ENCODE data around the gene SCEL.
"Not testable (repeated sequence)": the region's sequence is repeated elsewhere in the genome, so short reads cannot be mapped to it uniquely, and the experiment has no call there.

The SCEL gene

DNA sequence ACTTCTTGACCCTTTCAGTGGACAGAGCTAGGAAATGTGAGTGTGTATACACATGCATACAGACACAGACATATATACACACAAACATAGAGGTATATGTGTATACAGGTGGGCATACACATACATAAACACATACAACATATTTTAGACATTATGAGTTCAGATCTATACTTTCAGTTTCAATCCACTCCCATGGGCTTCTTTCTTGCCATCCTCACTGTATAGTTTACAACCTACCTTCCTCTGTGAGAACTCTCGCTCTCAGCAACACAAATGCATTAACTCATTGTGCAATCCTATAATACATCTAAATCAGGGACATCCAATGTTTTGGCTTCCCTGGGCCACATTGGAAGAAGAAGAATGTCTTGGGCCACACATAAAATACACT lies 21.2 kb upstream of the SCEL start:
- TF ChIP-seq, protein P1, sequence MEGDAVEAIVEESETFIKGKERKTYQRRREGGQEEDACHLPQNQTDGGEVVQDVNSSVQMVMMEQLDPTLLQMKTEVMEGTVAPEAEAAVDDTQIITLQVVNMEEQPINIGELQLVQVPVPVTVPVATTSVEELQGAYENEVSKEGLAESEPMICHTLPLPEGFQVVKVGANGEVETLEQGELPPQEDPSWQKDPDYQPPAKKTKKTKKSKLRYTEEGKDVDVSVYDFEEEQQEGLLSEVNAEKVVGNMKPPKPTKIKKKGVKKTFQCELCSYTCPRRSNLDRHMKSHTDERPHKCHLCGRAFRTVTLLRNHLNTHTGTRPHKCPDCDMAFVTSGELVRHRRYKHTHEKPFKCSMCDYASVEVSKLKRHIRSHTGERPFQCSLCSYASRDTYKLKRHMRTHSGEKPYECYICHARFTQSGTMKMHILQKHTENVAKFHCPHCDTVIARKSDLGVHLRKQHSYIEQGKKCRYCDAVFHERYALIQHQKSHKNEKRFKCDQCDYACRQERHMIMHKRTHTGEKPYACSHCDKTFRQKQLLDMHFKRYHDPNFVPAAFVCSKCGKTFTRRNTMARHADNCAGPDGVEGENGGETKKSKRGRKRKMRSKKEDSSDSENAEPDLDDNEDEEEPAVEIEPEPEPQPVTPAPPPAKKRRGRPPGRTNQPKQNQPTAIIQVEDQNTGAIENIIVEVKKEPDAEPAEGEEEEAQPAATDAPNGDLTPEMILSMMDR (IDR thresholded peaks at IDR 0.05; ENCODE audit: extremely low read depth, missing control alignments): no peak
- no peak for DNase-seq (ENCODE audit: low spot score)

DNA sequence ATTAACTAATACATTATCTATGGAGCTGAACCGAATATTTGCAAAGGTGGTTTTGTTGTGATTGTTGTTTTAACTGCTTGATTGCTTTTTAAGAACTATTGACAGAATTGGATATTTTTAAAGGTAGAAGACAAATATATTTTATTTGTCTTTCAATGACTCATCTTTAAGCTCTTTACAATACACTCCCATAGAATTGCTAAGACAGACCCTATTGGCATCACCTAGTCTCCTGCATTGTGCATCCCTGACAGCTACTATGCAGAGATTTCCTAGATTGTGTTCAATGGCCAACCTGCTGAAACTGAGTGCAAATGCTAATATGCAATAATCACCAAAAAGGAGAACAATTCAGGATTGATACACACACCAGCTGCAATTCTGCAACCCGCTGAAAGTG lies 19.7 kb upstream of the SCEL start:
- no peak for DNase-seq (ENCODE audit: low spot score)
- TF ChIP-seq, protein P1 (IDR thresholded peaks at IDR 0.05; ENCODE audit: extremely low read depth, missing control alignments): no peak

DNA sequence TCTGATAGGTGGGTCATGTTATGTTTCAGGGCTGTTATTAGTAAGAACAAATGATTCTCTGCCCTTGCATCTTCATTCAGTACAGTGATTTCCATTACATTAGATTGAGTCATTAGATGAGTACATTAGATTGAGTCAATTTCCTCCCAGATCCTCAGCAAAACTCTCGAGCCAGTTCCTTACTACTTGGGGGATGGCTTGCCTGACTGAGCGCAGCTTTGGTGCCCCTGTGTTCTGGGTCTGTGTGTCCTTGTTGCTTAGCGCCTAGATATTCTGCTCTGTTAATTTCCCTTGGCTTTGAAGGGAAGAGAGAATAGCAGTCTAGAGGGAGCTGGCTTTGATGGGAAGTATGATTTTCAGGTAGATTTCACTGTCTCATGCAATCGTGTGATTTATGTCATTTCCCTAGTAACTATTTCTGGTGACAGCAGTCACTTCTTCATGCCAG lies 19.1 kb upstream of the SCEL start:
- TF ChIP-seq, protein P1 (IDR thresholded peaks at IDR 0.05; ENCODE audit: extremely low read depth, missing control alignments): no peak
- no peak for DNase-seq (ENCODE audit: low spot score)

DNA sequence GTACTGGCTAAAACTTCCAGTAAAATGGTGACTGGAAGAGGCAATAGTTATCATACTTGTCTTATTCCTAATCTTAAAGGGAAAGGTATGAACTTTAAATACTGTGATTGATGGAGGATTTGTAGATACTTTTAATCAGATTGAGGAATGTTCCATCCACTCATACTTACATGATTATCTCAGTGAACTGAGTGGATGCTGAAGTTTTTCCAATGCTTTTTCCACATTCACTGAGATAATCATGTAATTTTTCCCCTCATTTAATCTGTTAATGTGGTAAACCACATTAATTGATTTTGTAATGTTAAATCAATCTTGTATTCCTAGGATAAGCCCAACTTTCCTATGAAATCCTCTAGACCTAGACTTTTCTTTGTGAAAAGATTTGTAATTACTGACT lies 17.2 kb upstream of the SCEL start:
- TF ChIP-seq, protein P1 (IDR thresholded peaks at IDR 0.05; ENCODE audit: extremely low read depth, missing control alignments): no peak

DNA sequence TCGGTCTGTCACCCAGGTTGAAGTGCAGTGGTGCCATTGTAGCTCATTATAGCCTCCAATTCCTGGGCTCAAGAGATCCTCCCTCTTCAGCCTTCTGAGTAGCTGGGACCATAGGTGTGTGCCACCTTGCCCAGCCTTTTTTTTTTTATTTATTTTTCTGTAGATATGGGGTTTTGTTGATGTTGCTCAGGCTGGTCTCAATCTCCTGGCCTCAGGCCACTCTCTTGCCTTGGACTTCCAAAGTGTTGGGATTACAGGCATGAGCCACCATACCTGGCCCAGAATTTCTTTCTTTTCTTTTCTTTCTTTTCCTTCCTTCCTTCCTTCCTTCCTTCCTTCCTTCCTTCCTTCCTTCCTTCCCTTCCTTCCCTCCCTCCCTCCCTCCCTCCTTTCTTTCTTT lies 16.1 kb upstream of the SCEL start:
- not testable (repeated sequence) for DNase-seq (ENCODE audit: low spot score)

More for the DNA sequence above, 17.2 kb upstream of the SCEL start:
- no peak for DNase-seq (ENCODE audit: low spot score)

DNA sequence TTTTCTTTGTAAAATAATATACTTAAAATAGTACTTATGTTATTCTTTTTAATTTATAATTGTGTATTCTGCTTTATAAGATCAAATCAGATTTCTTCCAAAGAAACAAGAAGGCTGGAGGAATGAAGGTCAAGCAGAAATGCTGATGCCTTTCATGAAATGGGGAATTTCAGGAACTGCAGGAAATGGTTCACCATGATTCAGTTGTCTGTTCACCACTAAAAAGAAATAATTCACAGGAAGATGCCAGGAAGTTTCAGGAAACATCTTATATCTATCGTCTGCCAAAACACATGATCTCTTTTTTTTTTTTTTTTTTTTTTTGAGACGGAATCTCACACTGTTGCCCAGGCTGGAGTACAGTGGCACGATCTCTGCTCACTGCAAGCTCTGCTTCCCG lies 15.7 kb upstream of the SCEL start:
- DNase-seq (ENCODE audit: low spot score): no peak
- TF ChIP-seq, protein P1 (IDR thresholded peaks at IDR 0.05; ENCODE audit: extremely low read depth, missing control alignments): no peak

DNA sequence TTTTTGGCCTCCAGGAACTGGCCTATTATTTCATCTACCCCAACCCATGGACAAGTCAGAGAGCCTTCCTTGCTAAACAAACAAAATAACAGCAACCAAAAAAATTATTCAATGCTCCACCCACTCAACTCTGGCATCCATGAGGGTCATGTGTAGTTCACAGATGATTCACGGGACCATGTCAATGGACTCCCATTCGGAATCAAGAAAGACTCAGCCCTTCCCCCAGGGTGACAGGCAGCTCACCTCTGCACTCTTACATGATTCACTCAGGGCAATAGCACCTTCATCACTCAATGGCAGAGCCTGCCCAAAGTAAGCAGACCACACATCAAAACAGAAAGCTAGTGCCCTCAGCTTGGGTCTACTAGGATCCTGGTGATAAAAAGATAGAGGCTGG lies 14.3 kb upstream of the SCEL start:
- TF ChIP-seq, protein P1 (IDR thresholded peaks at IDR 0.05; ENCODE audit: extremely low read depth, missing control alignments): no peak
- DNase-seq (ENCODE audit: low spot score): no peak

DNA sequence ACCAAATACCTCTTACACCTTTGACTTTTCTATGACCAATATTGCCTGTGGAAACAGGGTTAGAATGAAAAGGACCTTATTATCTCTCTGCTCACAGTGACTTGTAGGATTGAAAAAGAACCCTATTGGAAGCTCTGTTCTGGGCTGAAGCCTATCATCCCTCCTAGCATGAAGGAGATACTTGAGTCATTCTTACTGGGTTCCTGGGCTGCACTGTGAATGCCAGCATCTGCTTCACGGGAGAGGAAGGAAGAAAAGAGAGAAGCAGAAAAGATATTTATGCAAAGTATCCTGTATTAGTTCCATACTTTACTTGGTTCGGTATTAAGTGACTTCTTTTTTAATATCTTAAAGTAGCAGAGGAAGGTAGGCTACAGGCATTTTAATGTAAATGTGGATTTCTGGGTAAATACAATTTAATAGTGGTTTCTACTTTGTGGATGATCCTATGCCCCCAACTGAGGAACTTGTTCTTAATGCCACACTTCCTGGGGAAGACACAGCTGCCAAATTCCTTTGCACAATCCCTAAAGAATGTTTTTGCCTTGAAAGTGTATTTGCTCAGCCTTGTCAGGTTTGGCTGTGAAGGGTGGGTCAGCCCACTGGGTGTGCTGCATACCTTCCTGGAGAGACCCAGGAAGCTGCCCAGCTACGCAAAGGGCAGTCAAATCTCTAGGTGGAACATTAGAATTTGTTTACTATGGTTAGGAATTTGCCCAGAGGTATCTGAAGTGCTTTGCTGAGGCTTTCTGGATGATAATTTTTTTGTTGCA lies 13.7 kb upstream of the SCEL start:
- no peak for DNase-seq (ENCODE audit: low spot score)

More for the DNA sequence above, 13.7 kb upstream of the SCEL start:
- TF ChIP-seq, protein P1 (IDR thresholded peaks at IDR 0.05; ENCODE audit: extremely low read depth, missing control alignments): no peak

All from GM20000 (cell line).